Transverse colon (tissue), 4 donors: Measurements from ENCODE around the gene NKG7.

ENCODE experiments used
- EP300 ChIP-seq: sonication (generic); formaldehyde crosslinking; IDR thresholded peaks from one replicate; pipeline ENCODE4 v1.6.1; 2017; ENCODE audit warnings: antibody characterized with exemption, low read depth
- POLR2A ChIP-seq: fragments of 450-650 bp; IDR thresholded peaks from one replicate; pipeline ENCODE4 v1.6.1; 2016; ENCODE audit warnings: antibody characterized with exemption, mild to moderate bottlenecking, moderate library complexity
- POLR2AphosphoS5 ChIP-seq, 3 donors: sonication (generic); formaldehyde crosslinking; IDR thresholded peaks; one replicate each; pipeline ENCODE4 v1.6.1; 2016; ENCODE audit warnings: antibody characterized with exemption in 3 of 3
- TF ChIP-seq, protein P1 (sequence below), 5 experiments: fragments of 200-600 bp in 3 of 5; fragments of 450-650 bp in 2 of 5; sonication (generic) in 3 of 5; IDR thresholded peaks; 1 replicate in 2 of 5; 2 replicates in 3 of 5; pipeline ENCODE4 v1.5.1; 2016 to 2017; ENCODE audit warnings: antibody characterized with exemption in 5 of 5, inconsistent platforms in 3 of 5, mild to moderate bottlenecking in 2 of 5, moderate library complexity in 1 of 5

DNA sequence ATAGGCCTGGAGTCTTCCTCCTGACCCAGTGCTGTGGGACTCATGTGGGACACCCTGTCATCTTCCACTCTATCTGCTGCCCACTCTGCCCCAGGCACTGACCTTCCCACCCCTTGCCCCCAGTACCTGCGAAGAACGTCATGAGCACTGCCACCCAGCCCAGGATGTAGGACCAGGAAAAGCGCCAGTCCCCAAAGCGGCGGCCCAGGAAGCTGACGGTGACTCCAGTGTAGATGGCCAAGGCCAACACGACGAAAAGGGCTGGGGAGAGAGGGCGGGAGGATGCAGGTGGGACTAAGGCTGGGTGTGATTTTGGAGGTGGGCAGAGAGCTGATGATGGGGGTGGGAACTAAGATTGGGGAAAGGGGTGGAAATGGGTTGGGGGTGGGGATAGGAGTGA lies 7.9 kb upstream of the NKG7 start:
- no peak for TF ChIP-seq POLR2A
- TF ChIP-seq, protein P1, sequence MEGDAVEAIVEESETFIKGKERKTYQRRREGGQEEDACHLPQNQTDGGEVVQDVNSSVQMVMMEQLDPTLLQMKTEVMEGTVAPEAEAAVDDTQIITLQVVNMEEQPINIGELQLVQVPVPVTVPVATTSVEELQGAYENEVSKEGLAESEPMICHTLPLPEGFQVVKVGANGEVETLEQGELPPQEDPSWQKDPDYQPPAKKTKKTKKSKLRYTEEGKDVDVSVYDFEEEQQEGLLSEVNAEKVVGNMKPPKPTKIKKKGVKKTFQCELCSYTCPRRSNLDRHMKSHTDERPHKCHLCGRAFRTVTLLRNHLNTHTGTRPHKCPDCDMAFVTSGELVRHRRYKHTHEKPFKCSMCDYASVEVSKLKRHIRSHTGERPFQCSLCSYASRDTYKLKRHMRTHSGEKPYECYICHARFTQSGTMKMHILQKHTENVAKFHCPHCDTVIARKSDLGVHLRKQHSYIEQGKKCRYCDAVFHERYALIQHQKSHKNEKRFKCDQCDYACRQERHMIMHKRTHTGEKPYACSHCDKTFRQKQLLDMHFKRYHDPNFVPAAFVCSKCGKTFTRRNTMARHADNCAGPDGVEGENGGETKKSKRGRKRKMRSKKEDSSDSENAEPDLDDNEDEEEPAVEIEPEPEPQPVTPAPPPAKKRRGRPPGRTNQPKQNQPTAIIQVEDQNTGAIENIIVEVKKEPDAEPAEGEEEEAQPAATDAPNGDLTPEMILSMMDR (IDR thresholded peaks at IDR 0.05): no peak
- TF ChIP-seq EP300: no peak
- no peak for TF ChIP-seq POLR2AphosphoS5 (IDR thresholded peaks at IDR 0.05)
